ENCODE measurements around the gene ADGRL3.
A peak's percentile ranks its signal among the peaks of the same experiment; 100 is the strongest.

- TF ChIP-seq MAX (IDR thresholded peaks at IDR 0.05) (no peak), JUND (IDR thresholded peaks at IDR 0.05) (no peak), REST (IDR thresholded peaks at IDR 0.05) (no peak), GABPA (IDR thresholded peaks at IDR 0.05 in 1 of 2, conservative IDR thresholded peaks at IDR 0.05 in 1 of 2) (no peak), CTCF (IDR thresholded peaks at IDR 0.05; ENCODE audit: low read depth, low read length, missing input control) (peak; percentile 29), SP1 (IDR thresholded peaks at IDR 0.05) (no peak), ZBTB33 (IDR thresholded peaks at IDR 0.05) (no peak), YY1 (IDR thresholded peaks at IDR 0.05) (no peak), TAF1 (conservative IDR thresholded peaks at IDR 0.05) (no peak), EGR1 (IDR thresholded peaks at IDR 0.05; ENCODE audit: low read depth in 2 of 2) (no peak), RAD21 (IDR thresholded peaks at IDR 0.05) (peak in 1 of 2 donors; percentile 53), FOXA1 (IDR thresholded peaks at IDR 0.05) (no peak)
Observed at GRCh38 chr4:61541459-61541858, 341.3 kb downstream of the ADGRL3 start.

All from liver (tissue), 3 donors.